Umbilical cord (tissue), 2 donors: ENCODE measurements around the gene MLH3. TPM values are rescaled to one million over a fixed set of nuclear protein-coding genes. Genes with fewer than 3 reads are reported as not detected.

Source experiments
- DNase-seq: peaks from one replicate; pipeline ENCODE4 v3.0.0-alpha.2; 2015; ENCODE audit warnings: low spot score
- total RNA-seq: library from RNA; depleted of rRNA; stranded (reverse); fragments of >200 nt; gene quantifications from one replicate; pipeline ENCODE4 v1.2.3, GENCODE V29; 2014; ENCODE audit warnings: low replicate concordance; ENCODE audit not compliant: insufficient read depth

Gene MLH3
- total RNA-seq, 1 donor from 2014 or later = 55.6 TPM

DNA sequence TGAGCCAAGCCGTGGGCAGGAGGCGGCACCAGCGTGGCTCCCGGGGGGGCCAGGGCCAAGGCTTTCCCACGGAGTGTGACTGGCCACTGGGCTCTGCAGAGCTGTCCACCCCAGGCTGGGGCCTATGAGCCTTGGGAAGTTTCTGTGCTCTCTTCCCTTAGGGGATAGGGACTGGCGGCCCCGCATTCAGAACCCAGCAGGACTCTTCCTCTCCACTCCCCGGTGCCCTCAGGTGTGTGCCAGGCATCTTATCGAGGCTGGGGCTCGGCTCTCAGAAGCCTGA is 66.3 kb downstream of the MLH3 start:
- DNase-seq = no peak

DNA sequence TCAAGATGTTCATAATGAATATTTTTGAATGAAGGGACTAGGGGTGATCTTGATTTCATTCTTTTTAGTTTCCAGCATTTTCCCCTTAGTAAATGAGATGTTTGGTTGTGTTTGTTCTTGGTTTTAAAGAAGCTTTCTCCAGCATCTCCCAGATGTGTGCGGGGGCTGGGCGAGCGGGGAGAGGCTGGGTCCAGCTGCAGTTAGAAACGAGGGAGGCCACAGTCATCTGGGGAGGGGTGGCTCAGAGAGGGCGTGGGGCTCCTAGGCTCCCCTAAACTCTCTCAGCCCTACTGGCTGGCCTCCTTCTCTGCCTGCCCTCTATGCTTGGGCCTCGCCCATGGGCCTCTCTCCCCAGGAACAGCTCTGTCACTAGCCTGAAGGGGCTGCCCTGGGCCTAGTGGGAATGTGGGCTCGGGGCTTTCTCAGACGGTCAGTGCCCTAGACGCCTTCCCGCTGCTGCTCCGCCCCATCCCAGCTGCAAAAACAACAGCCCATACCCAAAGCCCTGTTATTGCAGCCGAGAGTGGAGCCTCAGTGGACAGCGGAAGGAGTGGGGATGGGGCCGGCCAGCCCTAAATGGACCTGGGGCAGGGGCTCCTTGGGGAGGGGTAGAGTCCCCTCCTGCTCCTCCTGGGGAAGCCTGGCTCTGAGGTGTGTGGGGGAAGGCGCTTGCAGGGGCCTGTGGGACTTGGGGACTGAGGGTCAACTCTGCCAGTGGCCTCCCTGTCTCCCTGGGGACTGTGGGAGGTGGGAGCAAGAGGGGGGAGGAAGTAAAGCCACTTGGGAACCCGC is 66.8 kb downstream of the MLH3 start:
- no peak for DNase-seq

DNA sequence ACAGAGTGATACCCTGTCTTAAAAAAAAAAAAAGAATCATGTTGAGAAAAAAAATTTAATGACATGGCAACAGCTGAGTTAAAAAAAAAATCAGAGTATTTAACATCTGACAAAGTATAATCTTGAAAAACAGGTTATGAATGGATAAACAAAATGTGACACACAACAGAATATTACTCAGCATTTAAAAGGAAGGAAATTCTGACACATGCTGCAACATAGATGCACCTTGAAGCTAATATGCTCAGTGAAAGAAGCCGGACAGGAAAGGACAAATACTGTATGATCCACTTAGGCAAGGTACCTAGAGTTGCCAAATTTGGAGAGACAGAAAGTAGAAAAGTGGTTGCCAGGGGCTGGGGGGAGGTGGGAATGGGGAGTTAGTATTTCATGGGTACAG is 67.9 kb downstream of the MLH3 start:
- no peak for DNase-seq

DNA sequence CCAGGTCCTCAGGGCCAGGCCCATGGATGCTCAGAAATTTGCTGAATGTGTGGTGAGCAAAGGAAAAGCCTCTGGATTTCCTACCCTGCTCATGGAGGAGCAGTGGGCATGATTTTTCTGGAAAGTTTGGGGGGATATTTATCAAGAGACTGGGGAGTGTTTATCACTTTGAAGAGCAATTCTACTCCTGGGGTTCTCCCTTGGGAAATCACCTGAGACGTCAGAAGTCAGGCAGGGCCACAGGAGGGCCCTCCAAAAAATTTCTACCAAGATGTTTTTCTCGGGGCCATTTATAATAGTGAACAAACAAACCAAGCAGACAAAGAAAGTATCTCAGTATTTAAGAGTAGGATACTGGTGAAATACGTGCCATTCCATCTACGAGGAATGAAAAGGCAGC is 68.6 kb downstream of the MLH3 start:
- DNase-seq = no peak

DNA sequence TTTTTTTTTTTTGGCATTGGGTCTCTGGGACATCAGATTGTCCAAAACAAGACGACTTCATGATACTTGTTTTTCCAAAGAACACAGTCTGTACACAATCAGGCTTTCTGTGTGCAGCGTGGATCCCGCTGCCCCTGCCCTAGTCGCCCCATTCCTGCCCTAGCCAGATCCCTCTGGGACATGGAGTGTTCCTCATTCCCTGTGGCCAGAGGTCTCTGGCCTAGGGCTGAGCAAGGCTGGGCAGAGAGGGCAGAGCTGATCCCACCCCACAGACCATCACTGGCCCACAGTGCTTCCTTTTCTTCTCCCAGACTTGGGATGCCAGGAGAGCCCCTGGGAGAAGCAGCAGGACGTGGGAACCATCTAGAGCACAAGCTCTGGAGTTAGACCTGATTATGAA is 69.4 kb downstream of the MLH3 start:
- DNase-seq = no peak

DNA sequence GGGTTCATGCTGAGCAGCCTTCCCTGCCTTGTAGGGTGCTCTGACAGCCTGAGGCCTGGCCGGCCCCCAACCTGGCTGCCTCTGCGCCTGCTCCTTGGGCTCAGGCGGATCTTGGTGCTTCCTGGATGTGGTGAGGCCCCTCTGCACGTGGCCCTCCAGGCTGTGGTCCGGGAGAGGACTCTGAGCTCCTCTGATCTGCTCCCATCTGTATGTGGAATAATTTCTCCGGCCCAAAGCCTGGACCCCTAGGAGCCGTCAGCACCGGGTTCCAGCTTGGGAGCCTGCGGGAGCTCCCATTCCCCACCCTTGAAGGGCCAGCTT is 69.8 kb downstream of the MLH3 start:
- no peak for DNase-seq

DNA sequence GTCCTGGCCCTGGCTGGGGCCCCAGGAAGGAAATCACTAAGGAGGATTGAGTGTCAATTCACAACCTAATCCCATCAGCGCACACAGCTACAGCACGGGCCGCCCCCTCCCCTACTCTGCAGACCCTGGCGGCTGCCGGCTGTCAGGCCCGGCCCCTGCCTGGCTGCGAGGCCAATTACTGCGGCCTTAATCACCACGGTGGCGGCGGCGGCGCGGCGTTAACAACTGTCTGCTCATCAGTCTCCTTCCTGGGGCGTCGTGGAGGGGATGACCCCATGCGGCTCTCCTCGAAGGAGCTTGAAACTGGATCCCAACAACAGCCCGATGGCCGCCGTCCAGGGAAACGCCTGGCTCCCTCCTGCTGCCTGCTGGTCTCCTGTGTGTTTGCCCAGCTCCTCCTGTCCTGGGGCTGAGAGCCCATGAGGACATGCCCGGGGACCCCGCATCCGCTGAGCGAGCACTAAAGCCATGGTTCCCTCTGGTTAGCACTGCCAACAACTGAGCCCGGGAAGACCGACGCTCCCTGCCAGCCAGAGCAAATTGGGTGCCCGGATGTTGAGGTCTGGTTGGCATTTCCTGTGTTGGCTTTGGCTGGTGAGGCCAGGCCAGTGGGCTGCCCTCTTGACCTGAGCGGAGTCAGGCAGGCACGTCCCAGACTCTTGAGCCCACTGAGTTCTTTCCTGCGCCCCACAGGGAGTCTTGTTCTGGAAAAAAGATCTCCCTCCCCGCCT is 70.4 kb downstream of the MLH3 start:
- DNase-seq = no peak

DNA sequence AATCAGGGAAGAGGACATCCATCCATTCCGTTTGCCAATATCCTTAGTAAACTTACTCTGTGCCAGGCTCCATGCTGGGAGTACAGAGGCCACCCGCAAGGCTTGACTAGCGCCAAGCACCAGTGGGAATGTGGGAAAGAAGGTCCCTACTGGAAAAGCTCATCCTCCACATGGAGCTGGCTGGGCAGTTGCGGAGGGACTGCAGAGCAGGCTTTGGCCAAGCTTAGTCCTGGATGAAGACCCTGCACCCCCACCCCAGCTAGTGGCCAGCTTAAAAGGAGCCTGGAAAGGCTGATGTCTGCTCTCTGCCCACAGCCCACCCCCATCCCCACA is 70.9 kb downstream of the MLH3 start:
- no peak for DNase-seq

DNA sequence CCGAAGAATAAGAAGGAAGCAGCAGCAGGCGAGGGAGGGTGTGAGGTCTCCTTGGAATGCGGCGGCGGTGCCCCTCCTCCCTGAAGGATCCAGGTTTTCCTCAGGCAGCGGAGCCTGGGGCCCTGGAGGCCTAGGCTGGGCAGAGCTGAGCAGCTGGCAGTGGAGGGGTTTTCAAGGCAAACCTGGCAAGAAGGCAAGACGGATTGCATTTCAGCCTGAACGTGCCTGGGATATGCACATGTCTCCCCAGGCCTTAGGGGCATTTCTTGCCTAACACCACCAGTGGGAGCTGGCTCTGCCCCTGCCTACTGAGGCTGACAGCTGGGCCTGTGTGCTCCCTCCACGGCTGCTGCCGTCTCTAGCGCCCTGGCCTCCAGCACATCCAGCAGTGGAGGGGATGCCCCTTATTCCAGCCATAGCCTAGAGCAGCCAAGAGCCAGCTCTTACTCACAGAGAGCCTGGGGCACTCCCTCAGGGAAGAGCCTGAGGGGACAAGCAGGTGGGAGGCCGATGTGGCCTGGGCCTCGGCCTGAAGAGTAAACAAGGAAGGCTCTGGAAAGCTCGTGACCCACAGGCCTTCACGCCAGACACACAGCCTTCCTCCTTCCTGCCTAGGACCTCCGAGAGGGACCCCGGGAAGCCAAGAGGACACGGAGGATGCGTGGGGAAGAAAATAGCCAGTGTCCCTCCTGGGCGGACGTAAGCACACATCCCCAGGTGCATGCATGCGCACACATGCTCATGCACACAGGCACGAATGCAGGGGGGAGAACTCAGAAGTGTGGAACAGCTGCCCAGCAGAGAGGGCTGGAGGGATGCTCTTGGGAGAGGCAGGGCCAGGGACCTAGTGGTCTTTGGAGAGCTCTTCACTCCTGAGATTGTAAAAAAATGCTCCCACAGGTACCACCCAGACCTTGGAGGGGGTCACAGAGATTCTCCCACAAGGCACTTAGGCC is 71.5 kb downstream of the MLH3 start:
- peak; percentile 52 for DNase-seq

DNA sequence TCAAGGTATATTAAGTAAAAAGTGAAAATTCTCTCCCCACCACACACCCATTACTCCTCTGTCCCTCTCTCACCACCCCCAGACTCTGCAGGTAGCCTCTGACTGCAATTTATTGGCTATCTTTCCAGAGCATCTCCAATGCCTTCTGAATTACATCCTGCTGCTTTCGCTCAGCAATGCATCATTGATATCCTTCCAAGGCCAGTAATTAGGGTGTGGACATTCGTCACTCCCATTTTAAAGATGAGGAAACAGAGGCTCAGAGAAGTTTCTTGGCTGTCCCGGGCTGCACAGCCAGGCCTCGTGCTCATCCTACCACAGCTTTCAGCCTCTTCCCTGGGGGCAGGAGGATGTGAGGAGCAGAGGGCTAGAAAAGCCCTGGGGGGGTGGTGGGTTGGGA is 72.2 kb downstream of the MLH3 start:
- no peak for DNase-seq

DNA sequence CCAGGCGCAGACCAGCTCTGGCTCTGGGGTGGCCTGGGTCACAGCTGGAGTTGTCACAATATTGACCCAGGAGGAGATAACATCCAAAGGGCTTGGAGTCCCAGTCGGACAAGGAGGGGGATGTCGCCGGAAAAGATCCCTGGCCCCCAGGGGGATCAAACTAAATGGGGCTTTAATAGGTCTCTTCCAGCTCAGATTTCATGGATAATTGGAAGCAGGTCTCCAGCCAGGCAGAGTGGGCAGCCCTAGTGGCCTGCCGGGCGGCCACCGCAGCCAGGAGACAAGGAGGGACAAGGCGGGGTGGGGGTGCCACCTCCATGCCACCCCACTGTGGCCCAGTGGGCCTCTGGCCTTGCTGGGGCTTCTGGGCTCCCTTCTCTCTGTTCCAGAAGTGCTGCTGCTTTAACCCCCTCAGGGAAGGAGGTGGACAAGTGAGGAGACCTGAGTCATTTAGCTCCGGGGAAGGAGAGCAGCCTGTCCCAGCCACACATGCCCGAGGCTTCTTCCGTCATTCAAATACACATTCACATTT is 72.8 kb downstream of the MLH3 start:
- no peak for DNase-seq

DNA sequence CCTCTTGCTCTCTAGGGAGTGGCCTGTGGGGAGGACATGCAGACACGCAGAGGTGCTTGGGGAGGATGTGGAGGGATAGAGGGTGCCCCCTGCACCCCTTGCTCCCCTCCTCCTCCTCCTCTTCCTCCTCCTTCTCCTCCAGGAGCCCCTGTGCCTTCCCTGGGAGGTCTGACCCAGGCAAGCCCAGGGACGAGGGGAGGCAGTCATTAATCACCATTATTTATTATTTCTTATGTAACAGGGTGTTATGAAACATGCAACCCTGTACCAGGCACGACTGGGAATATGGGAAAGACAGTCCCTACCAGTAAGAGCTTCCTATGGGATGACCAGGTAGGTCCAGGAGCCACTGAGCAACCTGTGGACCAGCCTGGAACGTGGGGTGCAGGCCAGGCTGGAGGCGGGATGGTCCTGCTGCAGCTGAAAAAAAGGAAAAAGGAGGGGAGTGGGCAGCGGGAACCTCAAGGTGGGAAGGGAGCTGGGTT is 73.3 kb downstream of the MLH3 start:
- no peak for DNase-seq

DNA sequence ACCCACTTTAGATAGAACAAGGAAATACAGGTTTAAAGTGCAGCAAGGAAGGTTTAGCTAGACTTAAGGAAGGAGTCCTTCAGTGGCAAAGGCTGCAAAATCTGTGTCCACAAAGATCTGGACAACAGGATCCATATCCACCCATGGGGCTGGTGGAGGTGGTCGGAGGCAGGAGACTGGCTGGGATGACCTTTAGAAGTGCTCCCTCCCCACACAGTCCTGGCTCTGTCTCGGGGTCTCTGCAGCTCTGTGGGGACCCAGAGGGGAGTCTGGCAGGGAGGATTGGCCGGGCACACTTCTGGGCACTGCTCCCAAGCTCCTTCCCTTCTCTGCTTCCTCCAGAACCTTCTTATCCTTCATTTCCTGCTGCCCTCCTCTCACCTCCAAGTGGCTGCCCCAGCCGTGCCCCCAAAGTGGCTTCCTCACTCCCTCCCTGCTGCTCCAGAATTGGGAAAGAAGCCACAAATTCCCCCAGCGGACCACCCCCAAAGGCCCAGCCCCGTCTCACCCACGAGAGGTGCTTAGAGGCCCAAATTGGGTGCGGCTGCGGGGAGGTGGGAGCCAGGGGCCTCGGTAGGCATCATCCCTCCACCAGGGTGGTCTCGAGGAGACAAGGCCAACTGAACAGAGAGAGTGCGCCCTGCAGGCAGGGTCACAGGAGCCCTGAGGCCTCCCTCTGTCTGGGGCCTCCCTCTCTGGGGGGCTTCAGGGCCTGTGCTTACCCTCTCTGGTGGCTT is 73.9 kb downstream of the MLH3 start:
- no peak for DNase-seq

DNA sequence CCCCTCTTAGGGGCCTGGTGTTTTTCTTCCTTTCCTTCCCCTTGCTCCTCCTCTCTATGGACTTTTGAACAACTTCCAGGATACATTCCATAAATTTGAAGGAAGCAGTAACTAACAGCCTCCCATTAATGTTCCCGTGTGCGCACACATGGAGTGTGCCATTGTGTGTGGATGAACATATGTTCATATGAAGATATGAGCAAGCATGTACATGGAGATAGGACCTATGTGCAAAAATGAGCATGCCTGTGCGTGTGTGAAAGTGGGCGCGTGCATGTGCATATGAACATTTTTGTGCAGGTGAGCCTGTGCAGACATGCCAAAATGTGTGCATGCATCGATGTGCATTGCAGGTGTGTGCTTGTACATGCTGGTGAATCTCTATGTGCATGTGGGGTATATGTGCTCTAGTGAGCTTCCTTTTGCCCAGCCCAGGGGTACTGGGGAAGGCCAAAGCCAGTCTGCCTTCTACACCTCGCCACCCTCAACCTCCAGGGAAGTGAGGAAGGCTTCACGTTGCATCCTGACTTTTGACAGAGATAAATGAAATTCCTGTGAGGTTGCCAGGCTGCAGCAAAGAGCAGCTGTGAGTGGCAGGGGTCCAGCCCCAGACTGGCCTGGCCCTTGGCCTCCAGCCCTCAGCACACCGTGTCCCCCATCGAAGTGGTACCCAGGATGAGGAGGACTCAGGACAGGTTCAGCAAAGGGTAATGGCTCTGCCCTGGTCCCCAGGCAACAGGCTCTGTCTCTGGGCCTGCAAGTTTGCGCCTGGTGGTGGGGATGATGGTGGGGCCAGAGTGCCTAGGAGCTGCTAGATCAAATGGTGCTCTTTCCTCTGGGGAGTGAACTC is 74.8 kb downstream of the MLH3 start:
- DNase-seq = no peak

DNA sequence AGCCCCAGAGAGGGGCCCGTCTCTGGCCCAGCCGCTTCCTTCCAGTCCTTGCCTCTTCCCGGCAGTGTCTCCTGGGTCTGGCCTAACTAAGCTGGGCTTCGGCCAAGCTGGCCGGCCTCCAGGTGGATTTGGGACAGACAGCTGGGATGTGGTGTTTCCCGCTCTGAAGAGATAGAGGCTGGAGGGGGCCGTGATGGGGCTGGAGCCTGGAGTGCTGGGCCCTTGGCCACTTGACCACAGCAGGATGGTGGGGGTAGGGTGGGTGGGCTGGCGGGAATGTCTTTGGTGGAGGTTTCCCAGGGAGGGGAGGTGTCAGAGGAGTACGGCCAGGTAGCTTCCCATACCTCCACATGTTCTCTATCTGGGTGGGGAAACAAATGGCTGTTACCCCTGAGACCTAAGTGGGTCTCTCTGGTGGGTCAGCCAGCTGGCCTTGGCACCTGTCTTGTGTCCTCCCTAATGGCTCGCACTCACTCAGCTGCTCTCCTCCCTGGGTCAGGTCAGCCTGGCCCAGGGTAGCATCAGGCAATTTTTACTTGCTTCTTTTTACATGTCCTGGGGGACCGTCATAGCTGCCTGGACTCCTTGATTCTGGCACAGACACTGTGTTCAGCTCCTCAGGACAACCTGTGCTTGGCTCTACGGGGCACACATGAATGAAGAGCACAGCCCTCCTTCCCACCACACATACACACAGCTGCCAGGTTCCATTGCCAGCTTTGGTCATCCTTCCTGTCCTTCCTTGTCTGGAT is 76.0 kb downstream of the MLH3 start:
- DNase-seq = peak; percentile 57

DNA sequence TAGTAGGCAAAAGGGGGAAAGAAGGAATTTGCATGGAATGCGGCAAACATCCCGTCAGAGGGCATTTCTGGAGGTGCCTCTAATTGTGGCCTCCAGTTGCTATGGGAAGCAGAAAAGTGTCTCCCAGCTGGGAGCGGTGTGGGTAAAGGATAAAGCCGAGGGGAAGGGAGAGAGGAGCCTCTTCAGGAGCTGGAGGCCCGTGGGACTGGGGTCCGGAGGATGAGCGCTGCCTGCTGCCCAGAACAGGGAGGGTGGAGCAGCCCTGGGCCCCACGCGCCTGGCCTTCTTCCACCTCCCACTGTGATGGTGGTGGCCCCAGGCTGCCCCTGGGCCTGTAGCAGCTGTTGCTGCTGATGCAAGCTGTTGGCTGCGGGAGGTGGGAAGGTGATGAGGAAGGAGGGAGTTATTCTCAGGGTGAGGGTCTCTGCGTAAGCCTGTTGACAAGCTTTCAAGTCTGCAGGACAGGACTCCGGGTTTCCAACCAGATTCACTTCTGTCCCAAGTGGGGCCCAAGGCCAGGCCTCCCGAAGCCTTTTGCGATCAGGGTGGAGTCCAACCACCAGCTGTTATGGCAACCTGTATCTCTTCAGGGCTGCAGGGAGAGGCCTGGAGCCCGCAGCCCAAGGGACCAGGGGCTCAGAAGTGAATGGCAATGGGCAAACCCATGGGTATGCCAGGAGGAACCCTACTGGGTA is 76.8 kb downstream of the MLH3 start:
- peak; percentile 48 for DNase-seq

DNA sequence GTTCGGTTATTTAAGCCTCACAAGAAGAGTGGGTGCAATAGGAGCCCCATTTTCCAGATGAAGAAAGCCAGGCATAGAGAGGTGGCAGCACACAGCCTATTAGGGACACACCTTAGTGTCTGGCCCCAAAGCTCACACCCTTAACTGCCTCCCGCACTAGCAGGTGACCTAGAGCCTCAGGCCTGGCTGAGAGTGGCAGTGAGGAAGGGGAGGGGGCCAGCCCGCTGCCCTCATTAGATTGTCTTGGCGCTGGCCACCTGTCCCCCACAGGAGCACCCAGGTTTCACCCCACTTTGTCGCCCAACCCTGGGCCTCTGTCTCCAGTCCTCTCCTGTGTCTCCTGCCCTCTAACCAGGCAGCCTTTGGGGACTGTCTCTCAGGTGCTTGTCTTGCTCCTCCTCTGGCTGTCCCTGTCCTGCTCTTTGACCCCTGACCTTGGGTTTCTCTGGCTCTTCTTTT is 77.3 kb downstream of the MLH3 start:
- no peak for DNase-seq

DNA sequence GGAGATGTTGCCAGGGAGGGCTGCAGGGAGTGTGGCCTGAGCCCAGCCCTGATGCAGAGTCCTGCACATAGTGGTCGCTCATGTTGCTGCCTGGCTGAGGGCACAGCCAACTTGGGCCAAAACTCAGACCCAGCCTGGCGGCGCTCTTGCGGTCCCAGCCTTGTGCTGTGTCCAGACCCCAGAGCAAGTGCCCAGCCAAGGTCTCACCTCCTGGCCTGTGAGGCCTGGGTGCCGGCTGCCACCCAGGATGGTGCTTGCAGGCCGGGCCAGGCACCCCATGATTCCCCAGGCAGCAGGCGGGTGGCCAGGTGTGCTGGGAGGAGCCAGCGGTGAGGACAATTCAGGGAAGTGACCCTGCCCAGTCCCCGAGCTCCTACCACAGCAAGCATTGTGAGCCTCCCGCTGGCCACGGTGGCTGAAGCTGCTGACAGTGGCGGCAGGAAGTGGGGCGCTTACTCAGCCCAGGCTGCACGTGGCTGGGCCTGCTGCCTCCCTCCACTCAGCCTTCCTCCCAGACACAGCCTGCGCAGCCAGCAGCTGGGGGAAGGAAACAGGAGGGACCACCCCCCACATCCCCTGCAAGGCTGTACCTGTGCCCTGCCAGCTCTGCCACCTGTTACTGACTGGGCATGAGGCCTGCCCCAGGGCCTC is 78.1 kb downstream of the MLH3 start:
- no peak for DNase-seq

DNA sequence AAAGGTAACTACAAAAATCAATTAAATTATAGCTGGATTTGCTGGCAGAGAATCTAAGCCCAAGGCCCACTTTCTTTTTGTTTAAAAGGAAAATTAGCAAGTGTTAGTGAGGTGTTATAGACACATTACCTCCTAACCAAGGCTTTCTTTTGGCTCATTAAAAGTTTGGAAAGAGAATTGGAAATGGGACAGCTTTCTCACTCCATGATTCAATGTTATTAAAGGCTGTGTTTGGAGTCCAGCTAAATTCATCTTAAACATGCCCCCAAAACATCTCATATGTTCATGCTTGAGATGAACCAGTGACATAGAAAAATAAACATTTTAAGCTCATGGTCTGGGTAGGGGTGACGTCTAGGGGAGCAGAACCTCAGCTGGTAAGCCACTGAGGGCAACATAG is 82.5 kb downstream of the MLH3 start:
- no peak for DNase-seq
